Measurements from ENCODE around the gene DAZL. TPM values are rescaled to one million over a fixed set of nuclear protein-coding genes. Genes with fewer than 3 reads are reported as not detected.
A peak's percentile ranks its signal among the peaks of the same experiment; 100 is the strongest.

The DAZL gene
- total and polyA plus RNA-seq, 10 of the 15 experiments (the other 5 are each of a cell fraction or from before 2014, with no cell fraction given), result 0.04 to 0.48 (median 0.13) TPM; not detected in 1

GRCh38 chr3:16548721-16549120 is 56.5 kb downstream of the DAZL start:
- Histone ChIP-seq H4K20me1 (ENCODE audit: control insufficient read depth, insufficient read depth) (no peaks in the 10 kb centered on the region), H3K4me3 (no peak overlapping the region), H3K4me2 (ENCODE audit: control insufficient read depth, insufficient read depth) (no peak overlapping the region), H3K9ac (ENCODE audit: control insufficient read depth, insufficient read depth, low read length) (no peak overlapping the region), H3K4me1 (ENCODE audit: control insufficient read depth, insufficient read depth, low read length) (peaks cover 13% of the 10 kb centered on the region), H3K9me3 (replicated peaks; ENCODE audit: control insufficient read depth, insufficient read depth, low read length) (peaks cover 3% of the 10 kb centered on the region), H2AFZ (ENCODE audit: control insufficient read depth, low read depth, low read length) (no peak overlapping the region), H3K27me3 (replicated peaks in 1 of 2; ENCODE audit: control insufficient read depth in 2 of 2, insufficient read depth in 2 of 2, low read length in 1 of 2) (no peaks in the 10 kb centered on the region), H3K27ac (ENCODE audit: control insufficient read depth, insufficient read depth) (no peak overlapping the region), H3K36me3 (ENCODE audit: control insufficient read depth in 2 of 2, insufficient read depth in 2 of 2, low read length in 1 of 2) (no peaks in the 10 kb centered on the region), H3K79me2 (ENCODE audit: control insufficient read depth, insufficient read depth, low read length) (no peaks in the 10 kb centered on the region; the same call in 1 of the 2 replicates)
- BruUV-seq (replicated peaks), result no TSS peak
- ChIA-PET CTCF (interaction anchor here (1.0 to 8.7 kb wide), 8 partner anchors 19 to 281 kb away, joined by 3 to 170 read pairs (median 10); no protein-coding TSS in a partner anchor), RAD21 (ENCODE audit: unreplicated experiment) (interaction anchor here (1.2 to 3.9 kb wide), 3 partner anchors 177 to 259 kb away, joined by 3 to 91 read pairs (median 9); no protein-coding TSS in a partner anchor), SMC1A (ENCODE audit: uncharacterized antibody, unreplicated experiment) (interaction anchor here (1.7 to 3.9 kb wide), 8 partner anchors 23 to 283 kb away, joined by 4 to 67 read pairs (median 12); partner anchors contain the start of genes DPH3 and OXNAD1), POLR2A (interaction anchor here (0.6 kb wide), 1 partner anchor 119 kb away, joined by 4 read pairs; no protein-coding TSS in a partner anchor)
- intact Hi-C loops (cut with micrococcal nuclease; ENCODE audit: unreplicated experiment) (loop anchor here (1.0 kb wide), 1 partner anchor 27 kb away; no protein-coding TSS in a partner anchor), in situ Hi-C loops (cut with MboI) (no loop called here)
- DNase-seq (ENCODE audit: low read depth, low spot score) (no peak), FAIRE-seq (no peak), ATAC-seq (no peak)
- WGBS (ENCODE audit: insufficient coverage, insufficient replicate concordance, low lambda C conversion rate, missing lambda C conversion rate), result 80% methylated on average over 4 of the region's 4 CpGs
- TF ChIP-seq RUNX3 (IDR thresholded peaks at IDR 0.05; ENCODE audit: low read length) (peak; percentile 79), EED (IDR thresholded peaks at IDR 0.05; ENCODE audit: low read depth) (peak; percentile 66), FOXM1 (IDR thresholded peaks at IDR 0.05; ENCODE audit: low read depth, low read length) (peak; percentile 43; the same call in 1 of the 2 replicates), JUNB (IDR thresholded peaks at IDR 0.05) (peak; percentile 50), IRF4 (IDR thresholded peaks at IDR 0.05; ENCODE audit: low read depth, low read length) (peak; percentile 71), CREM (IDR thresholded peaks at IDR 0.05; ENCODE audit: low read depth) (0 out of 2 replicates have a peak, but pooled peaks have one; percentile 22), ATF2 (IDR thresholded peaks at IDR 0.05; ENCODE audit: low read length) (peak; percentile 49; the same call in 1 of the 2 replicates), BCL3 (IDR thresholded peaks at IDR 0.05; ENCODE audit: borderline replicate concordance, insufficient read depth, low read depth, low read length, poor library complexity, severe bottlenecking) (peak; percentile 62), E2F8 (IDR thresholded peaks at IDR 0.05; ENCODE audit: low read depth, partially characterized antibody) (no peak), SMC3 (IDR thresholded peaks at IDR 0.05; ENCODE audit: borderline replicate concordance, low read length) (no peak), E2F4 (IDR thresholded peaks at IDR 0.05; ENCODE audit: low read depth, low read length) (no peak)
